ENCODE data around the gene SPON2.

Gene SPON2

GRCh38 chr4:1172228-1172851 lies at the start of gene SPON2:
Gene SPON2 (minus strand): TSS chr4:1172583.
- H3K27me3 ChIP-seq: peaks cover 76 to 90% (median 84%) of the 10 kb centered on the region in 11 experiments
- peak within 1 kb of the TSS; percentile 64 to 87 (median 77) for H3K4me2 ChIP-seq
- TF ChIP-seq Cebpa-rat (IDR thresholded peaks at IDR 0.05): no peak
- H4K20me1 ChIP-seq: peaks cover 0 to 74% (median 44%) of the 10 kb centered on the region in 11 experiments; a peak in 17 of 22 replicates
- peaks cover 25 to 46% (median 36%) of the 10 kb centered on the region in 10 experiments for H3K4me1 ChIP-seq
- H3K27ac ChIP-seq: no peak within 1 kb of the TSS; a peak in 1 of 22 replicates
- H3K9me3 ChIP-seq (replicated peaks in 1 of 11): 0 out of 22 replicates have a peak, but pooled peaks cover 0 to 3% (median 0%) of the 10 kb centered on the region in 11 experiments
- H3K9ac ChIP-seq: peak within 1 kb of the TSS in 10 of 11 experiments; percentile 12 to 64 (median 41); a peak in 11 of 22 replicates
- H3K36me3 ChIP-seq: no peaks in the 10 kb centered on the region
- peak within 1 kb of the TSS; percentile 25 to 62 (median 44) for H3K4me3 ChIP-seq

DNA sequence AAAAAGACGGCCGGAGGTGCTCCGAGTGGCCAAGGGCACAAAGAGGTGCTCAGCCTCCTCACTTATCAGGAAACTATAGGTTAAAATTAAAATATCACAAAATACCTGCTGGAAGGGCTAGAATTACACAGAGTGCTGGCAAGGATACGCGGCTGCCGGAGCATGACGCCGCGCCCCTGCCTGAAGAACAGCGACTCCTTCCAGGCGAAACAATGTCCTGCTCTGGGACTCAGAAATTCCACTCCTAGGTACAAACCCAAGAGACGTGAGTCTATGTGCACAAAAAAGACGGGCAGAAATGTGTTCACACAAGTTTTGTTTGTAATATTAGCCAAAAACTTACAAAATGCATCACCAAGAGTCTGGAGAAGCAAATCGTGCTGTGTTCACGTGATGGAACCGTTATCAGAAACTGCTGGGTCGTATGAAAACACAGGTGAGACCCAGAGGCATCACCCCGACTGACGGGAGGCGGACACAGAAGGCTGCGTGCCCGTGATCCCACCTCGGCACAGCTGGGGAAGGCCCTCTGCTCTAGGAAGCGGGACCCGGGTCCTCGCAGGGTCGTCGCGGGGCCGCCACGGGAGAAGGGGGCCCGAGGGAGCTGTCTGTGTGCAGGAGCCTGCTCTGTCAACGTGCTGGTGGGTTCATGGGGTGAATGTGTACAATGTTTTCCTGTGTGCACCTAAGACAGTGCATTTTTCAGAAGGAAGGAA lies 48.9 kb upstream of the SPON2 start:
- Histone ChIP-seq H4K20me1 (peaks cover 74 to 100% (median 99%) of the 10 kb centered on the region in 11 experiments), H3K9ac (peak overlapping the region in 4 of 11 experiments; percentile 7 to 19 (median 14); a peak in 1 of 22 replicates), H3K27me3 (peaks cover 0 to 23% (median 0%) of the 10 kb centered on the region in 11 experiments; a peak in 7 of 22 replicates), H3K9me3 (replicated peaks in 1 of 11) (no peaks in the 10 kb centered on the region), H3K36me3 (peaks cover 39 to 55% (median 44%) of the 10 kb centered on the region in 11 experiments), H3K4me1 (peaks cover 68 to 81% (median 73%) of the 10 kb centered on the region in 10 experiments), H3K4me2 (peak overlapping the region; percentile 61 to 99 (median 96)), H3K27ac (no peak overlapping the region), H3K4me3 (no peak overlapping the region)
- TF ChIP-seq Cebpa-rat (IDR thresholded peaks at IDR 0.05): no peak

GRCh38 chr4:1220566-1220965 lies 48.2 kb upstream of the SPON2 start:
- Histone ChIP-seq H3K9ac (peak overlapping the region in 1 of 11 experiments; percentile 45; a peak in 3 of 22 replicates), H3K4me1 (peaks cover 75 to 88% (median 80%) of the 10 kb centered on the region in 10 experiments), H3K4me3 (no peak overlapping the region), H3K36me3 (peaks cover 39 to 55% (median 44%) of the 10 kb centered on the region in 11 experiments), H3K27ac (no peak overlapping the region), H3K27me3 (peaks cover 0 to 23% (median 0%) of the 10 kb centered on the region in 11 experiments; a peak in 7 of 22 replicates), H3K9me3 (replicated peaks in 1 of 11) (no peaks in the 10 kb centered on the region), H4K20me1 (peaks cover 74 to 100% (median 99%) of the 10 kb centered on the region in 11 experiments), H3K4me2 (peak overlapping the region; percentile 61 to 99 (median 96))
- no peak for TF ChIP-seq Cebpa-rat (IDR thresholded peaks at IDR 0.05)

DNA sequence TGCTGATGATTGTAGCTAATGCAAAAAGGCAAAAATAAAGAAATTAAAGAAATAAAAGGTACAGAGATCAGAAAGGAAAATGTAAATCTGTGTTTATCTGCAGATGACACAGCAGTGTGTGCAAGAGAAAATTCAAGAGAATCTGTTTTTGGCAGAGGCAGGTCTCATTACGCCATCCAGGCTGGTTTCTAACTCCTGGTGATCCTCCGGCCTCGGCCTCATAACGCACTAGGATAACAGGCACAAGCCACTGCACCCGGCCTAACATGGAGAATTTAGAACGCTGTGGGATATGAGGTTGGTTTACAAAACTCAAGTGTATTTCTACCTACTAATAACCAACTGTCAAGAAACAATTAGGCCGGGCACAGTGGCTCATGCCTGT lies 47.2 kb upstream of the SPON2 start:
- no peaks in the 10 kb centered on the region for H3K9me3 ChIP-seq (replicated peaks in 1 of 11)
- peaks cover 38 to 55% (median 44%) of the 10 kb centered on the region in 11 experiments for H3K36me3 ChIP-seq
- peak overlapping the region in 4 of 10 experiments; percentile 10 to 60 (median 31); a peak in 3 of 20 replicates for H3K4me3 ChIP-seq
- peak overlapping the region in 9 of 11 experiments; percentile 68 to 84 (median 78); a peak in 15 of 22 replicates for H3K9ac ChIP-seq
- peak overlapping the region in 9 of 11 experiments; percentile 75 to 95 (median 89); a peak in 17 of 22 replicates for H3K27ac ChIP-seq
- peaks cover 83 to 98% (median 90%) of the 10 kb centered on the region in 10 experiments for H3K4me1 ChIP-seq
- TF ChIP-seq Cebpa-rat (IDR thresholded peaks at IDR 0.05): no peak
- H3K4me2 ChIP-seq: peak overlapping the region; percentile 88 to 99 (median 96)
- peaks cover 0 to 23% (median 0%) of the 10 kb centered on the region in 11 experiments; a peak in 7 of 22 replicates for H3K27me3 ChIP-seq
- H4K20me1 ChIP-seq: peaks cover 74 to 100% (median 99%) of the 10 kb centered on the region in 11 experiments

- H3K9me3 ChIP-seq (replicated peaks in 1 of 11): no peaks in the 10 kb centered on the region
- peaks cover 74 to 100% (median 99%) of the 10 kb centered on the region in 11 experiments for H4K20me1 ChIP-seq
- peaks cover 83 to 100% (median 97%) of the 10 kb centered on the region in 10 experiments for H3K4me1 ChIP-seq
- peak overlapping the region; percentile 60 to 84 (median 75); a peak in 20 of 22 replicates for H3K9ac ChIP-seq
- peak overlapping the region; percentile 9 to 95 (median 86); a peak in 21 of 22 replicates for H3K27ac ChIP-seq
- no peak for TF ChIP-seq Cebpa-rat (IDR thresholded peaks at IDR 0.05)
- H3K36me3 ChIP-seq: peaks cover 38 to 55% (median 44%) of the 10 kb centered on the region in 11 experiments
- peak overlapping the region; percentile 27 to 60 (median 50); a peak in 19 of 20 replicates for H3K4me3 ChIP-seq
- peaks cover 0 to 23% (median 0%) of the 10 kb centered on the region in 11 experiments; a peak in 7 of 22 replicates for H3K27me3 ChIP-seq
- peak overlapping the region; percentile 88 to 99 (median 96) for H3K4me2 ChIP-seq
Measured at GRCh38 chr4:1218634-1219565, 46.5 kb upstream of the SPON2 start.

GRCh38 chr4:1217366-1217765 lies 45.0 kb upstream of the SPON2 start:
- Histone ChIP-seq H3K4me3 (peak overlapping the region; percentile 4 to 60 (median 50); a peak in 18 of 20 replicates), H4K20me1 (peaks cover 74 to 100% (median 99%) of the 10 kb centered on the region in 11 experiments), H3K36me3 (peaks cover 41 to 57% (median 51%) of the 10 kb centered on the region in 11 experiments), H3K27ac (peak overlapping the region in 10 of 11 experiments; percentile 22 to 95 (median 88); a peak in 19 of 22 replicates), H3K4me2 (peak overlapping the region; percentile 88 to 99 (median 96)), H3K4me1 (peaks cover 73 to 100% (median 99%) of the 10 kb centered on the region in 10 experiments), H3K9me3 (replicated peaks in 1 of 11) (no peaks in the 10 kb centered on the region), H3K9ac (peak overlapping the region; percentile 21 to 84 (median 75); a peak in 21 of 22 replicates), H3K27me3 (peaks cover 0 to 18% (median 0%) of the 10 kb centered on the region in 11 experiments; a peak in 7 of 22 replicates)
- no peak for TF ChIP-seq Cebpa-rat (IDR thresholded peaks at IDR 0.05)

DNA sequence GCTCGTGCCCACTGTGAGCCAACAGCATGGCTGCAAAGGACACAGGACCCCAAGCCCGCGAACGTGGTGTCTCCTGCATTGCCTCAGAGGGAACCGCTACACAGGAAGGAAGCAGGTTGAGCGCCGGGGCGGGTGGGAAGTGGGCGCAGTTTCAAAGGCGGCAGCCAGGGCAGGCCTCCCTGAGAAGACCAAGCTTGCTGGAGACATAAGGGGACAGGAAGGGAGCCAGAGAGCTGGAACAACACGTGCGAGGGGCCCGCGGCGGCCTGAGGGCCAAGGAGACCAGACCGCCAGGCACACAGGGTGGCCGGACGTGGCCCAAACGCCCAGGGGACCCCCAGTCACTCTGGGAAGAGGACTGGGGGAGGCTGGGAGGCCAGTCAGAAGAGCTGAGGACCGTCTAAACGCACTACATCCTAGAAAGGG lies 44.5 kb upstream of the SPON2 start:
- Histone ChIP-seq H3K9ac (peak overlapping the region; percentile 21 to 84 (median 75); a peak in 21 of 22 replicates), H3K9me3 (replicated peaks in 1 of 11) (no peaks in the 10 kb centered on the region), H3K4me2 (peak overlapping the region; percentile 88 to 99 (median 96)), H3K27ac (peak overlapping the region in 10 of 11 experiments; percentile 22 to 95 (median 88); a peak in 19 of 22 replicates), H3K36me3 (peaks cover 44 to 59% (median 54%) of the 10 kb centered on the region in 11 experiments), H3K4me1 (peaks cover 68 to 98% (median 94%) of the 10 kb centered on the region in 10 experiments), H3K27me3 (peaks cover 0 to 14% (median 0%) of the 10 kb centered on the region in 11 experiments; a peak in 5 of 22 replicates), H4K20me1 (peaks cover 71 to 100% (median 98%) of the 10 kb centered on the region in 11 experiments), H3K4me3 (peak overlapping the region; percentile 4 to 60 (median 50); a peak in 17 of 20 replicates)
- peak in 4 of 11 experiments; percentile 12 to 70 (median 28); a peak in 2 of 22 replicates for TF ChIP-seq Cebpa-rat (IDR thresholded peaks at IDR 0.05)

Measured in BLaER1 treated with 17β-estradiol and CSF1 and Interleukin-3, amounts not matched to agents 10 nM and 100 nM (cell line).